Measurements from ENCODE around the gene SORCS2. TPM values are rescaled to one million over a fixed set of nuclear protein-coding genes. Genes with fewer than 3 reads are reported as not detected.

SORCS2 gene
- total RNA-seq, 1 experiment from 2014 or later, result 0.15 TPM

GRCh38 chr4:7217474-7218321, 25.4 kb downstream of the SORCS2 start:
- no peak for ATAC-seq

GRCh38 chr4:7218686-7219085, 26.3 kb downstream of the SORCS2 start:
- H3K4me3 ChIP-seq (ENCODE audit: low read depth in 2 of 2, low read length in 2 of 2), result no peak overlapping the region
- H3K9me3 ChIP-seq (ENCODE audit: control insufficient read depth, insufficient read depth, low read depth, low read length), result no peaks in the 10 kb centered on the region
- ATAC-seq (no peak), DNase-seq (ENCODE audit: low read depth, low spot score) (no peak)
- H3K27ac ChIP-seq (ENCODE audit: low read length), result no peak overlapping the region
- no TSS peak for BruUV-seq (replicated peaks)
- intact Hi-C loops (cut with micrococcal nuclease; ENCODE audit: unreplicated experiment), result no loop called here
- CTCF ChIA-PET, result no interaction called here
- in situ Hi-C loops (cut with HindIII; ENCODE audit: low pct_unique_long_range_greater_than_20kb, low sequenced_read_pairs), result no loop called here
- H3K36me3 ChIP-seq (ENCODE audit: control insufficient read depth, insufficient read depth, low read length), result no peaks in the 10 kb centered on the region
- POLR2A ChIA-PET, result no interaction called here
- H3K4me1 ChIP-seq (ENCODE audit: control insufficient read depth, insufficient read depth, low read length), result no peaks in the 10 kb centered on the region
- no peak for TF ChIP-seq TCF7L2 (IDR thresholded peaks at IDR 0.05; ENCODE audit: low read depth, low read length)
- TF ChIP-seq CTCF (IDR thresholded peaks at IDR 0.05), result no peak
- TF ChIP-seq SIN3A (IDR thresholded peaks at IDR 0.05; ENCODE audit: borderline replicate concordance, insufficient read depth, low read depth, low read length), result no peak
- no peak for TF ChIP-seq REST (IDR thresholded peaks at IDR 0.05; ENCODE audit: insufficient read depth in 1 of 2, low read depth in 2 of 2, low read length in 1 of 2)
- no peak for TF ChIP-seq POLR2AphosphoS5 (IDR thresholded peaks at IDR 0.05; ENCODE audit: low read depth, low read length)
- H3K27me3 ChIP-seq (ENCODE audit: control insufficient read depth, insufficient read depth, low read length), result no peaks in the 10 kb centered on the region

More at GRCh38 chr4:7217474-7218321, 25.4 kb downstream of the SORCS2 start:
- H3K36me3 ChIP-seq (ENCODE audit: control insufficient read depth, insufficient read depth, low read length), result no peaks in the 10 kb centered on the region
- no peak for TF ChIP-seq CTCF (IDR thresholded peaks at IDR 0.05)
- TF ChIP-seq POLR2AphosphoS5 (IDR thresholded peaks at IDR 0.05; ENCODE audit: low read depth, low read length), result no peak
- TF ChIP-seq SIN3A (IDR thresholded peaks at IDR 0.05; ENCODE audit: borderline replicate concordance, insufficient read depth, low read depth, low read length), result no peak
- TF ChIP-seq REST (IDR thresholded peaks at IDR 0.05; ENCODE audit: insufficient read depth in 1 of 2, low read depth in 2 of 2, low read length in 1 of 2), result no peak
- TF ChIP-seq TCF7L2 (IDR thresholded peaks at IDR 0.05; ENCODE audit: low read depth, low read length), result no peak
- no peaks in the 10 kb centered on the region for H3K27me3 ChIP-seq (ENCODE audit: control insufficient read depth, insufficient read depth, low read length)
- no peak for DNase-seq (ENCODE audit: low read depth, low spot score)
- intact Hi-C loops (cut with micrococcal nuclease; ENCODE audit: unreplicated experiment) (no loop called here), in situ Hi-C loops (cut with HindIII; ENCODE audit: low pct_unique_long_range_greater_than_20kb, low sequenced_read_pairs) (no loop called here)
- no TSS peak for BruUV-seq (replicated peaks)
- H3K9me3 ChIP-seq (ENCODE audit: control insufficient read depth, insufficient read depth, low read depth, low read length), result no peaks in the 10 kb centered on the region
- ChIA-PET CTCF (no interaction called here), POLR2A (no interaction called here)
- no peak overlapping the region for H3K27ac ChIP-seq (ENCODE audit: low read length)
- H3K4me1 ChIP-seq (ENCODE audit: control insufficient read depth, insufficient read depth, low read length), result no peaks in the 10 kb centered on the region
- H3K4me3 ChIP-seq (ENCODE audit: low read depth in 2 of 2, low read length in 2 of 2), result no peak overlapping the region

All from Panc1 (cell line).